HG02870 (cell line): Measurements from ENCODE around the gene CBFA2T3.

Source experiments
- ATAC-seq: cut with Tn5 transposase; IDR thresholded peaks from one replicate; pipeline ENCODE4 v1.9.1; 2021; ENCODE audit warnings: mild to moderate bottlenecking, moderate library complexity; ENCODE audit not compliant: unreplicated experiment

CBFA2T3 gene

GRCh38 chr16:88999457-89000206 lies 22.6 kb upstream of the CBFA2T3 start:
- no peak for ATAC-seq

GRCh38 chr16:88995746-88996535 lies 18.9 kb upstream of the CBFA2T3 start:
- ATAC-seq = no peak

DNA sequence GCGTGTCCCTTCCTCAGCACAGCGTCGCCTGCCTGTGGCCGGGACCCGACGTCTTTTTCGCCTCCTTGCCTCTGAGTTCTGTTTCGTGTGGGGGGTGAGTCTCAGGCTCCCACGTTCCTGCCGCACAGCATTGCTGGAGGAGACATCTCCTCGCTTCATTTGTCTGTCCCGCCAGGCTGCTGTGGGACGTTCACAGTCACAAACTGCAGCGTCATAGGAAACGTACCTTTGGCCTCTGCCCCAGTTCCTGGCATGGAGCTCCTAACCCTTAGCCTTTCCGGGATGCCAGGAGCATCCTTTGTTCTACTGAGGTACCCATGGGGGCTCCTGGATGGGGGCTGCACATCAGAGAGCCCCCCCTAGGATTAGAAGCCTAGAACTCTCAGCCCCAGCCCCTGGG lies 18.2 kb upstream of the CBFA2T3 start:
- no peak for ATAC-seq

GRCh38 chr16:88994695-88995094 lies 17.7 kb upstream of the CBFA2T3 start:
- no peak for ATAC-seq

- no peak for ATAC-seq
These were observed 17.1 kb upstream of the CBFA2T3 start for GRCh38 chr16:88993946-88994600.

DNA sequence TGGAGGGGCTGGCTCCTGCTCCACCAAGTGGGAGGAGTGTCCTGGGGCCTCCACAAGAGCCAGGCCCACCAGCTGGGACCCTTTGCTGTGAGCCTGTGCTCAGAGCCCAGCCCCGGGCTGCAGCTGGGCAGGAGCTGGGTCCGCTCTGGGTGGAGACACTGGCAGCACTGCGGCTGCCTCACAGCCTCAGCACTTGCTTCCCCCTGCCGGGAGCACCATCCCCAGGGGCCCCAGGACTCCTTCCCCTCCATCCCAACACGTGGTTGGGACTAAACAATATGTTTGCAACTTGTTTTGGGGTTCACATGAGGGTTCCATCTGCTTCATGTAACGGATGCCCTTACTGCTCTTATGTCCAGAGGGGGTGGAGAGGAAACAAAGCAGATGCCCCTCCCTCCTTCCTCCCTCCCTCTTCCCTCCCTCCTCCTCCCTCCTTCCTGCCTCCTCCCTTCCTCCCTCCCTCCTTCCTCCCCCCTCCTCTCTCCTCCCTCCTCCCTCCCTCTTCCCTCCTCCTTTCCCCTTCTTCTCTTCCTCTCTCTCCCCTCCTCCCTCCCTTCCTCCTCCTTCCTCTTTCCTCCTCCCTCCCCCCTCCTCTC lies 16.3 kb upstream of the CBFA2T3 start:
- no peak for ATAC-seq

DNA sequence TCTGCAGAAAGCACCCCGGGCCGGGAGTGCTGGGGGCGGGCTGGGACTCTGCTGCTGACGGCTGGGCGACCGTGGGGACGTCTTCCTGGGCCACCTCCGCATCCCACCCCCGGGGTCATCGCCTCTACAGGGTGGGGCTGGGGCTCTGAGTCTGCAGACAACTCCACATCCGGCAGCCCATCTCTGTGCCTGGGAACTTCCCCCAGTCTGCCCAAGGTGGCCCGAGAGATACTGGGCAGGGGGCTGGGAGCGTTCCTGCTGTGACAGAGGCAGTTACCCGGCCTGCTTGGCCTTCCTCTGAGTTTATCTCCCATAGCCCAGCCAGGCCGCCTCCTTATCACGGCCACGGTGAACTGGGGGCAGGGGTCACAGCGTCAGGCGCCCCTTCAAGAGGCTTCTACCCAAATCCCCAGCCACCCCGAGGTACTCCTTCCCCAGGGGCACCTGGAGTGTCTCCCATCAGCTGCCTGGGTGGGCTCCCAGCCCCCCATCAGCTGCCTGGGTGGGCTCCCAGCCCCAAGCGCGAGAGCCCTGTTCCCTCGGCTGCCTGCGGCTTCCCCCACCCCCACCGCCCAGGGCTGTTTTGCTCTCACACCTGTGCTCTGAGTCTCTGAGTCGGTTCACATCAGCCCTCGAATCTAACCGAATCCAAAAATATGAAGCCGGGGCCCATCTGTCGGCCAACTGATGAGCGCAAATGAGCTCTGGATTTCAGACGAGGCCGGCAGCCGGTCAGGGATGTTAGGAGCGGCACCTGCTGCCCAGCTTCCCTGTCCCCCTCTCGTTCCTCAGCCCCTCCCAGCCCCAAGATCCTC lies 15.6 kb upstream of the CBFA2T3 start:
- no peak for ATAC-seq

GRCh38 chr16:88991813-88992350 lies 14.9 kb upstream of the CBFA2T3 start:
- ATAC-seq = no peak

DNA sequence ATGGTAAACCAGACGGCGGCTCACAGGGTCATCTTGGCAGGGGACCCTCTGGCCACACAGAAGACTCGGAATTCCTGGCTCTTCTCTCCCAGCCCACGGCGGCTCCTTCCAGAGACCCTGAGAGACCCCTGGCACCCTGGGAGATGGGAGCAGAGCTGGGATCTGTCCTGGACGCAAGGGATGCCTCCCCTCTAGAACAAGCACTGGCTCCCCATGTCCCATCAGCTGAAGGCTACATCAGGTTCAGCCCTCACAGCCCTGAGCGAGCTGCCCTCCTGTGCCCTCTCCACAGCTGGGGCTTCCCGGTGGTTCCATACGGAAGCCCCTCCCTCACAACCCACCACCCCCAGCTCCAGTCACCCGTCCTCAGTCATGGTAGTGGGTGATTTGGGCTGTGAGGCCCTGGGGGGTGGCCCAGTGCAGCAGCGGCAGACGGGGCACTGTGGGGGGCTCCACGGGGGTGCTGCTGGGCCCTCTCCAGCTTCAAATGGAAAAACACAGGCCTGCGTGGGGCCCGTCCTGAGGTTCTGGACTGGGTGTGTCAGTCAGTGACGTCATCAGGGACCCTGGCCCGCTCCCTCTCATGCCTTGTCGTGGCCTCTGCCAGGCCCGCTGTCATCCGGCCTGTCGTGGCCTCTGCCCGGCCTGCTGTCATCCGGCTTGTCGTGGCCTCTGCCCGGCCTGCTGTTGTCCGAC lies 13.0 kb upstream of the CBFA2T3 start:
- ATAC-seq = no peak

GRCh38 chr16:88988980-88989811 lies 12.2 kb upstream of the CBFA2T3 start:
- no peak for ATAC-seq

- ATAC-seq = no peak
These were observed 8.5 kb upstream of the CBFA2T3 start for GRCh38 chr16:88985521-88985920.

GRCh38 chr16:88983771-88984687 lies 7.0 kb upstream of the CBFA2T3 start:
- no peak for ATAC-seq

GRCh38 chr16:88983165-88983564 lies 6.2 kb upstream of the CBFA2T3 start:
- no peak for ATAC-seq

DNA sequence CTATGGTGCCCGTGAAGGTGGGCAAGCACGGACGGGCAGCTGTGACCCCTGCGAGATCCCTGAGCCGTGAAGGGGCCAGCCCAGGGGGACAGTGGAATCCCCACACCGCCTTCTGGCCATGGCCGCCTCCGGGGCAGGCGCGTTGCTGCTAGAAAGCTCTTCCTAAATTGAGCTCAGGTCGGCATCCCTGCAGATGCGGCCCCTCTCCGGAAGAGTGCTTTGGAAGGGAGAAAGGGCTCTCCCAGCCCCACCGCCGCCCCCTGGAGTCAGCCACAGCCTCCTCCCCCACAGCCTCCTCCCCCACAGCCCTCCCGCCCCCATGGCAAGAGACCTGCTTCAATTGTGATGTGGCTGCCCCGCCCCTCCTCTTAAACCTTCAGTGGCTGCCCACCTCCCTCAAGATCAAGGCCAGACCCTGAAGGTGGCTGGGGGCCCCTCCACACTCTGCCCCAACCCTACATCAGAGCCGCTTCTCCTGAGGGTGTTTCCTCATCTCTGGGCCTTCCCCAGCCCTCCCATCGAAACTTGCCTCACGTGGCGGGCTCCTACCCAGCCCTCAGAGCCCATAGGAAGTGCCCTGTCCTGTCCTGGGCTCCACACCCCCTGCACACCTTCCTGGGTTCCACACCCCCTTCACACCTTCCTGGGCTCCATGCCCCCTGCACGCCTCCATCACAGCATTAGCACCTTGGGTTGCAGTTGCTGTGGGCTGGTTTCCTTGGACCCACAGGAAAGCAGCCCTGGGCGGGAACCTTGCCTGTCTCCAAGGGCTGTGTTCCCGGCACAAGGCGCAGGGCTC lies 5.5 kb upstream of the CBFA2T3 start:
- no peak for ATAC-seq

DNA sequence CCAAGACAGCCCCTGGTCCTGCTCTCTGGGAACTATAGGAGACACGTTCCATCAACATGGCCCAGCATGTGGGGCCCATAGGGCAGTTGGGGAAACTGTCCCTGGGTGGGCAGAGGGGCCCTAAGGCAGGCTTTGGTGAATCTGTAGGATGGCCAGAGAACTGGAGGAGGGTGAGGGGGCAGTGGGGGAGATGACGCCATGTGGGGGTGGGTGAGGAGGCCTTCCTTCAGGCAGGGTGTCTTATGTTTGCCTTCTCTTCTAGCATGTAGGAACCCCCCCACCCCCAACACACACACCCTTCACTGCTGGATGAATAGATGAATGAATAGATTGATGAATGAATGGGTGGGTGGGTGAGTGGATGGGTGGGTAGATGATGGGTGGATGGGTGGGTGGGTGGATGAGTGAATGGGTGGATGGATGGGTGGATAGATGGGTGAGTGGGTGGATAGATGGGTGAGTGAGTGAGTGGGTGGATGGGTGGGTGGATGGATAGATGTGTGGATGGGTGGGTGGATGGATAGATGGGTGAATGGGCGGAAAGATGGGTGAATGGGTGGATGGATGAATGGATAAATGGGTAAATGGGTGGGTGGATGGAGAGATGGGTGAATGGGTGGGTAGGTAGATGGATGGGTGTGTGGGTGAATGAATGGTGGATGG lies 2.5 kb upstream of the CBFA2T3 start:
- ATAC-seq = no peak

GRCh38 chr16:88978608-88979346 lies 1.8 kb upstream of the CBFA2T3 start:
- ATAC-seq = no peak
